ENCODE results near the gene MAEA.

- TF ChIP-seq CTCF (IDR thresholded peaks at IDR 0.05) = no peak
- no peak for TF ChIP-seq EP300 (IDR thresholded peaks at IDR 0.05)
- no peak for TF ChIP-seq POLR2A (IDR thresholded peaks at IDR 0.05)
Measured at GRCh38 chr4:1350169-1350520, 60.5 kb downstream of the MAEA start.

Data from ovary (tissue), 3 donors.